Effector memory CD4-positive, alpha-beta T cell (primary cell): ENCODE data around the gene BBLN.

Source experiments
- DNase-seq, 3 donors: peaks; one replicate each; pipeline ENCODE4 v3.0.0-alpha.2; 2020
- H3K27ac ChIP-seq: 2 replicates; pipeline ENCODE4 v1.7.0; 2013; ENCODE audit warnings: mild to moderate bottlenecking, low read length, moderate library complexity; ENCODE audit not compliant: insufficient read depth, poor library complexity, severe bottlenecking
- H3K27me3 ChIP-seq: replicated peaks from 2 replicates; pipeline ENCODE4 v1.7.0; 2013; ENCODE audit warnings: mild to moderate bottlenecking, low read length; ENCODE audit not compliant: insufficient read depth, control insufficient read depth, poor library complexity, severe bottlenecking
- H3K36me3 ChIP-seq: 2 replicates; pipeline ENCODE4 v1.7.0; 2013; ENCODE audit warnings: mild to moderate bottlenecking, low read length, moderate library complexity; ENCODE audit not compliant: control insufficient read depth, insufficient read depth
- H3K4me1 ChIP-seq: 2 replicates; pipeline ENCODE4 v1.7.0; 2013; ENCODE audit warnings: low read length, mild to moderate bottlenecking; ENCODE audit not compliant: control insufficient read depth, insufficient read depth, poor library complexity, severe bottlenecking
- H3K4me3 ChIP-seq: 2 replicates; pipeline ENCODE4 v1.7.0; 2013; ENCODE audit warnings: low read length, low read depth, mild to moderate bottlenecking; ENCODE audit not compliant: insufficient read depth, poor library complexity, severe bottlenecking
- H3K9me3 ChIP-seq: 2 replicates; pipeline ENCODE4 v1.7.0; 2013; ENCODE audit warnings: mild to moderate bottlenecking, low read length, moderate library complexity; ENCODE audit not compliant: control insufficient read depth

Gene BBLN

DNA sequence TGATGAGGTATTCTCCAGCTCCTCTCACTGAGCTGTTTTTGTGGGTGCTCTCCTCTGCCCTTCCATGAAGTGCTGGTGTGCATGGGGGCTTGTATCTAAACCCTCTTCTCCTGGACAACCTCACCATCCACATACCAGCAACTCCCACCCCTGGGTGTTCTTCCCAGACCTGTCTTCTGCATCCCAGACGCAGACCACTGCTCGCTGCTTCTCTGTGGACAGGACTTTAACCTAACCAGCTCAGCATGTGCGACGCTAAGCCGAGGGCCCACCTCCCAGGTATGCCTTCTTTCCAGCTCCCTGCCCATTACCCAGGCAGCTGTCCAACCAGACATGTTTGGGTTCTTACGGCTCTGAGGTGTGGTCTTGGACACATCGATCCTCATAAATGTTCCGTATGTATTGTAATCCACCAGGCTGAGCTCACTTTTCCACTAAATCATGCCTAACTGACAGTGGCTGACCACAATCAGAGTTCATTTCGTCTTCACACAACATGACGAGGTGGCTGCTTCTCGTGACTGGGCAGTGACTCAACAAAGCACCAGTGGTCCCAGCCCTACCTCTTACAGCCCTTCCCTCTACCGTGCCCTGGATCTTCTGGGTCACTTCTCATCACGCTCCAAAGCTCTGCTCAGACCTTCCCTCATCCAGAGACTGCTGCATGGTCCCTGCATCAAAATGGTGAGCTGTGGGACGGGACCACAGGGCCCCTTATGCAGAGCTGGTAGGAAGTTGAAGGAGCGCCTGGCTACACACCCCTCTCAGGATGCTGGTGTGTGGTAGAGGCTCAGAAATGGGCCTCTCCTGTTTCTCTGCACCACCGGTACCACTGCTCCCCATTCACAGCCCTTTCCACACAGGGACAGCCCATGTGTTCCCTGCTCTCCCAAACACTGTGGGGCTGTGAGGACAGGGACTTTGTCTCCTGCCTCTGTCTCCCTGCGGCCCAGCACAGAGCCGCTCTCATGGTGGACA, 23.0 kb upstream of the BBLN start:
- no peaks in the 10 kb centered on the region for H3K36me3 ChIP-seq
- H3K27ac ChIP-seq, result no peak overlapping the region
- H3K4me1 ChIP-seq, result peaks cover 6% of the 10 kb centered on the region
- no peaks in the 10 kb centered on the region for H3K27me3 ChIP-seq
- H3K9me3 ChIP-seq, result no peaks in the 10 kb centered on the region
- no peak overlapping the region for H3K4me3 ChIP-seq
- DNase-seq, result no peak

DNA sequence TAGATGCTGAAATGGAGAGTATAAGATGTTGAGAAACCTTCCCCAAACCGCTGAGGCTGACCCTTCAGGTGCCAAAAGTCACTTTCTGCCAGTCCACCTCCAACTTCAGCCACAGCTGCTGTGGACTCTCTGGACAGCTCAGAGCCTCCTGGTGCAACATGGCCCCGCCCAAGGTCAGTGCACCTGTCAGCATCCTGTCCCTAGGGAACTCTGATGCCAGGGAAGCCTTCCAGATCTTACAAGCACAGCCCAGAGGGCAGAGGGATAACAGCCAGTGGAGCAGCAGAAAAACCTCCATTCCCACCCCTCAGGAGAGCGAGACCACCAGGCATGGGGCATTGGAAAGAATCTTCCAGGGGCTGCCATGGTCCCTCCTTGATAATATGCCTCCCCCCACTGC, 22.1 kb upstream of the BBLN start:
- Histone ChIP-seq H3K4me1 (peaks cover 8% of the 10 kb centered on the region), H3K27me3 (no peaks in the 10 kb centered on the region), H3K9me3 (no peaks in the 10 kb centered on the region), H3K27ac (no peak overlapping the region), H3K36me3 (no peaks in the 10 kb centered on the region), H3K4me3 (no peak overlapping the region)
- no peak for DNase-seq

DNA sequence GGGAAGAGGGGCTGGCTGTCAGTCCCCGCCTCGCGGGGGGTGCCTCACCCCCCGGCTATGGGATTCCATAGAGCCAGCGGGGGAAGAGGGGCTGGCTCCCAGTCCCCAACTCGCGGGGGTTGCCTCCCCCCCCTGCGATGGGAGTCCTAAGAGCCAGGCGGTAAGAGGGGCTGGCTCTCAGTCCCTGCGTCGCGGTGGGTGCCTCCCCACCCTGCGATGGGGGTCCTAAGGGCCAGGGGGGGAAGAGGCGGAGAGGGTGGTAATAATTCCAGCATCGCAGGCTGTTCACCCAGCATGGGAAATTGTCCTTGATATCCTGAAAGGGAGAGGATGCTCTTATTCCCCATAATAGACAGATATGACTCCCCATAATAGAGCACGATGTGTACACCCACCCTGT, 20.4 kb upstream of the BBLN start:
- no peak overlapping the region for H3K4me3 ChIP-seq
- H3K9me3 ChIP-seq, result no peaks in the 10 kb centered on the region
- no peak overlapping the region for H3K27ac ChIP-seq
- H3K27me3 ChIP-seq, result no peaks in the 10 kb centered on the region
- H3K4me1 ChIP-seq, result peaks cover 8% of the 10 kb centered on the region
- H3K36me3 ChIP-seq, result no peaks in the 10 kb centered on the region
- no peak for DNase-seq

DNA sequence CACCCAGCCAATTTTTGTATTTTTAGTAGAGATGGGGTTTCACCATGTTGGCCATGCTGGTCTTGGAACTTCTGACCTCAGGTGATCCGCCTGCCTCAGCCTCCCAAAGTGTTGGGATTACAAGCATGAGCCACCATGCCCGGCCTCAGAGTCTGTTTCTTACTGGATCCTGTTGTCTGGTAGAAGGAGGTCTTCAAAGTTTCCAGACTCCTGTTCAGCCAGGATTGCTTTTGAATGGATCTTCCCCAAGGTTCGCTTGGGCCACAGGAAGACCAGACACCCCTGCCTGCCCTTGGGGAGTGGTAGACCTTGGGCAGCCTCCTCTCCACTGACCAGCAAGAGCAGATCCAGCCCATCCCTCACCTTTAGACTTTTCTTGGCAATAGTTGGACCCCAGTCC, 18.5 kb upstream of the BBLN start:
- no peak overlapping the region for H3K4me3 ChIP-seq

DNA sequence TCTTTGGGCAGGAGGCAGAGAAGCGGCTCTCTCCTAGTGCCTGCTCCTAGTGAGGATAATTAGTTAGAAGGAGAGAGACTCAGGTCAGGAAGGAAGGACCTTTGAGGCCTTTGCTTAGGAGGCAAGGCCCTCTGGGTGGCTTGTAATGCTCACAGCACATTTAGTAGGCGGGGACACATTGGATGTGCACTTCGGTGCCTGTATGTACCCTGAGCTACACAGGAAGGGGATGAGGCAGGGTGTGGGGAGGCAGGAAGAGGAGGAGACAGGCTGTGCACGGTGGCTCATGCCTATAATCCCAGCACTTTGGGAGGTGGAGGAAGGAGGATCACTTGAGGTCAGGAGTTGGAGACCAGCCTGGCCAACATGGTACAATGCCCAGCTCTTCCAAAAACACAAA, 18.0 kb upstream of the BBLN start:
- Histone ChIP-seq H3K27ac (no peak overlapping the region), H3K4me3 (no peak overlapping the region), H3K4me1 (peaks cover 8% of the 10 kb centered on the region), H3K36me3 (no peaks in the 10 kb centered on the region), H3K27me3 (no peaks in the 10 kb centered on the region), H3K9me3 (no peaks in the 10 kb centered on the region)
- no peak for DNase-seq

More for the DNA sequence above, 18.5 kb upstream of the BBLN start:
- DNase-seq, result no peak
- H3K9me3 ChIP-seq, result no peaks in the 10 kb centered on the region
- no peaks in the 10 kb centered on the region for H3K36me3 ChIP-seq
- H3K4me1 ChIP-seq, result peaks cover 8% of the 10 kb centered on the region
- no peaks in the 10 kb centered on the region for H3K27me3 ChIP-seq
- H3K27ac ChIP-seq, result no peak overlapping the region

DNA sequence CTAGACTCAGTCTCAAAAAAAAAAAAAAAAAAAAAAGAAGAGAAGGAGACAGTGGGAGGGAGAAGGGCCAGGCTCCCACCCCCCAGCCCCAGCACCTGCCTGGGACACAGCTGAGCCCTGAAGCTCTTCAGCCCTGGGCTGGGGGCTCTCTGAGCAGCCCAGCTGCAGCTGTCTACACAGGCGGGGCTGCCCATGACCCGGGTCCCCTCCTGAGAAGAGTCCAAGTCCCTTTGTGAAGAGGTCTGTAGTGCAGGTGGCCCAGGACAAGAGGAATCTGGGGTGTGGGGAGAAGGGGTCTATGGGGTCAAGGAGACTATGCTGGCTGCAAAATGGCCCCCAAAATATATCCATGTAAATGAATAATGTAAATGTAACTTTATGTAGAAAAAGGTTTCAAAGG, 17.5 kb upstream of the BBLN start:
- peaks cover 8% of the 10 kb centered on the region for H3K4me1 ChIP-seq
- DNase-seq, result no peak
- H3K27ac ChIP-seq, result no peak overlapping the region
- no peaks in the 10 kb centered on the region for H3K36me3 ChIP-seq
- H3K9me3 ChIP-seq, result no peaks in the 10 kb centered on the region
- no peak overlapping the region for H3K4me3 ChIP-seq
- H3K27me3 ChIP-seq, result no peaks in the 10 kb centered on the region

DNA sequence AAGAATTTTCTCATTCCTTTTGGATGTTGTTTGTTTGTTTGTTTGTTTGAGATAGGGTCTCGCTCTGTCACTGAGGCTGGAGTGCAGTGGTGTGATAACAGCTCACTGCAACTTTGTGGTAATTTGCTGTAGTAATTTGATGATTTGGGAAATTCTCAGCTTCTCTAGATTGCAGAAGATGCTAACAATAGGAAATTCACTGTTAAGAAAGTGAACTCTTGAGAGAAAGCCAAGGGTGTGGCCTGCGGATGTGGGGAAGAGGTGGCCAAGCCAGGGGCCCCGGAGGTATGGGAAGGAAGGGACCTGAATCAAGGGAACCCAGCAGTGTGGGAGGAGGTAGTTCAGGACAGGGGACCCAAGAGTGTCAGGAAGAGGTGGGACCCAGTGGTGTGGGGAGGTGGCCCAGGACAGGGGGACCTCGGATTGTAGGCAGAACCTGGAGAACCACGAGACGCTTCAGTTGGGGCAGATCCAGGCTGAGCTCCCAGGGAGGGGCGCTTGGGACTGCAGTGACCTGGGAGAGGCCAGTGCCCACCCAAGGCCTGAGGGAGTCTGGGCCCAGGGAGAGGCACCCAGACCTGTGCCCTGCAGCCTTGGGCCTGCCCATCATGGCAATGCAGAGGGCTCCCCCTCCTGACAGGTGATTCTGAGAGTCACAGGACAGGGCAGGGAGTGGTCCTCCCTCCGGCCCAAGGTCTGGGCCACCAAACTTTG, 16.4 kb upstream of the BBLN start:
- peaks cover 8% of the 10 kb centered on the region for H3K4me1 ChIP-seq
- H3K36me3 ChIP-seq, result no peaks in the 10 kb centered on the region
- H3K27me3 ChIP-seq, result no peaks in the 10 kb centered on the region
- H3K4me3 ChIP-seq, result no peak overlapping the region
- DNase-seq, result no peak
- no peaks in the 10 kb centered on the region for H3K9me3 ChIP-seq
- H3K27ac ChIP-seq, result no peak overlapping the region

DNA sequence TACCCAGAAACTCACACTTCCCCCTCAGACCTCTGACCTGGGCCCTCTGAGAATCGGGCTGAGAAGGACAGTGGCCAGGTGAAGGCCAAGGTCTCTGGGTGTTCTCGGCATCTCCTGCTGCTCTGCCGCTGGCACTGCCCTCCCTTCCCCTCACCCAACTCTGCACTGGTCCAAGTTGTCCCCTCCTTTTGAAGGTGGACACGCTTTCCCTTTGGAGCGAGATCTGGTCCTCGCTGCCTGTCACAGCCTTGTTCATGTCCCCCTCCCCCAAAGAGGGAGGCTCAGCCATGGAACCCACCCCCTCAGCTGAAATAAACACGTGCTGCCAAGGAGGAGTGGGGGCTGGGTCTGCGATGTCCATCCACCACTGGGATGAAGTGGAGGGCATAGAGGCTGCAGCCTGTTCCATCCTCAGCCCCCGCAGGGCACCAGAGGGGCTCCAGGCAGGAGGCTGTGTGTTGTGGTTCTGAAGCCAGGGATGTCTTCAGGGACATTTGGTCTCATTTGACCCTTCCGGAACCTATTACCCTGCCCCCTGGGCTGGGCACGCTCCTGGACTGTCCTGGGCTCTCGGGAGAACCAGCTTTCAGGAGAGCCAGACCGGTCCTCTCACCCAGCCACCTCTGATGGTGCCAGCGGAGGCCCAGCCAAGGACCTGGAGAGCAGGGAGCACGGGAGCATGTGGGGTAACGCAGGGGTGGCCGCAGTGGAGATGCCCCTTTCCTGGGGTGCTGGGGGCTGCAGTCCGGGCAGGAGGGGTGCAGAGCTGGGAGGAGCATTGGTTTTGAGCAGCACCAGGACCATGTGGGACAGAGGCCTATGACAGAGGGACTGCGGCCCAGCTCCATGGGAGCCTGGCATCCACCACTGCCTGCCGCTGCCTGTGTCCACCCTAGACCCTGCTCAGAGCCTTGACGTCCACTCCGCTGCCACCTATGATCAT, 15.6 kb upstream of the BBLN start:
- H3K27me3 ChIP-seq, result no peaks in the 10 kb centered on the region
- no peak overlapping the region for H3K4me3 ChIP-seq
- no peak for DNase-seq
- no peaks in the 10 kb centered on the region for H3K36me3 ChIP-seq
- peaks cover 8% of the 10 kb centered on the region for H3K4me1 ChIP-seq
- H3K27ac ChIP-seq, result no peak overlapping the region
- no peaks in the 10 kb centered on the region for H3K9me3 ChIP-seq

DNA sequence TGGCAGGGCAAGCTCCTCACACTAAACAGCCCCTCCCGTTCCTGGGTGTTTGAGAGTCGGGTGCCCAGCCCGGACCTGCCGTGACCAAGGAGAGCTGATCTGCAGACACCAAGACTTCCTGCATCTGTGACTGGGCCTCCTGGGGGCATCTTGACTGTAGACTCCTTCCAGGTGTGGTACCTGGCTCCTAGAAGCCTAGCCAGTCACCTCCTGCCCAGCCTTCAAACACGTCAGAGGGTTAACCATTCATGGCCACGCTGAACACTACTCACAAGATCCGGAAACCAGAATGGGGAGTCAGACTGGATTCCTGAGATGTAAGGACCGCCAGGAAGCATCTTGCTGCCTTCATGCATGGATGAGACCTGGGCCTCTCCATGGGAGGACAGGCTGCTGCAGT, 14.5 kb upstream of the BBLN start:
- Histone ChIP-seq H3K27me3 (no peaks in the 10 kb centered on the region), H3K36me3 (no peaks in the 10 kb centered on the region), H3K27ac (no peak overlapping the region), H3K4me1 (peaks cover 8% of the 10 kb centered on the region), H3K9me3 (no peaks in the 10 kb centered on the region), H3K4me3 (no peak overlapping the region)
- no peak for DNase-seq
